GM19035 (cell line): Measurements from ENCODE around the gene SIPA1L3.
"Not testable (repeated sequence)": the region's sequence is repeated elsewhere in the genome, so short reads cannot be mapped to it uniquely, and the experiment has no call there.

Experiments
- ATAC-seq: cut with Tn5 transposase; IDR thresholded peaks from one replicate; pipeline ENCODE4 v1.9.1; 2021; ENCODE audit not compliant: unreplicated experiment

SIPA1L3 gene

DNA sequence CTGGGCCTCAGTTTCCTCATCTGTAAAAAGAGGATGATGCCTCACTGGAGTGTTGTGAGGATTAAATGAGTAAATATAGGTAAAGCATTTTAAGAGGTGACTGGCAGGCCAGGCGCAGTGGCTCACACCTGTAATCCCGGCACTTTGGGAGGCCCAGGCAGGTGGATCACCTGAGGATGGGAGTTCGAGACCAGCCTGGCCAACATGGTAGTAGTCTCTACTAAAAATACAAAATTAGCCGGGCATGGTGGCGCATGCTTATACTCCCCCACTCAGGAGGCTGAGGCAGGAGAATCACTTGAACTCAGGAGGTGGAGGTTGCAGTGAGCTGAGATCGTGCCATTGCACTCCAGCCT lies 317.8 kb downstream of the SIPA1L3 start:
- ATAC-seq = not testable (repeated sequence)

DNA sequence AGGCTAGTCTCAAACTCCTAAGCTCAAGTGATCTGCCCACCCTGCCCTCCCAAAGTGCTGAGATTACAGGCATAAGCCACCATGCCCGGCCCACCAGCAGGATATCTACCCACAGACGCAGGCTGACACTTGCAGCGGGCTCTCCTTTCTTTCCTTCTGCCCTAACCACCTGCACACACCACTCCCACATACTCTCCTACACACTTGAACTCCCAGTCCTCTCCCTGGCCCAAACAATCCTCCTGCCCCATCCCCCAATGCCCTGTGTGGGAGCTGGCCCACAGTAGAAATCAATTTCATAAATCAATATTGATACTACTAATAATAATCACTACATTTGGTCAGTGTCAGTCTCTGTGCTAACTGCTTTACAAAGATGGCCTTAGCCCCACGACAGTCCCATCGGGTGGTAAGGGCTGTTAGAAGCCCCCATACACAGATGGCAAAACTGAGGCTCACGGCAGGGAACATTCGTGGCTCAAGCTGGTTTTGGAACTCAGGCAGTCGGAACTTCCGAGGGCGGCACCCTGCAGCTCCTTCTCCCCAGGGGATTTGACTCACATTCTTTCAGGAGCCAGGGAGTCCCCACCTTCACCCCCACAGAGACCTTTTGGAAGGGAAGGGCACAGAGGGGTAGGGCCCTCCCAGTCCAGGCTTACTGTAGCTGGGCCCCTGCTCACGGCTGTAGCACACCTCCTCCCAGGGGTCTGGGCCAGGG lies 320.4 kb downstream of the SIPA1L3 start:
- ATAC-seq = no peak

- ATAC-seq = no peak
Observed at GRCh38 chr19:38228005-38228377, 321.0 kb downstream of the SIPA1L3 start.

GRCh38 chr19:38228491-38229439 lies 321.8 kb downstream of the SIPA1L3 start:
- ATAC-seq = no peak

DNA sequence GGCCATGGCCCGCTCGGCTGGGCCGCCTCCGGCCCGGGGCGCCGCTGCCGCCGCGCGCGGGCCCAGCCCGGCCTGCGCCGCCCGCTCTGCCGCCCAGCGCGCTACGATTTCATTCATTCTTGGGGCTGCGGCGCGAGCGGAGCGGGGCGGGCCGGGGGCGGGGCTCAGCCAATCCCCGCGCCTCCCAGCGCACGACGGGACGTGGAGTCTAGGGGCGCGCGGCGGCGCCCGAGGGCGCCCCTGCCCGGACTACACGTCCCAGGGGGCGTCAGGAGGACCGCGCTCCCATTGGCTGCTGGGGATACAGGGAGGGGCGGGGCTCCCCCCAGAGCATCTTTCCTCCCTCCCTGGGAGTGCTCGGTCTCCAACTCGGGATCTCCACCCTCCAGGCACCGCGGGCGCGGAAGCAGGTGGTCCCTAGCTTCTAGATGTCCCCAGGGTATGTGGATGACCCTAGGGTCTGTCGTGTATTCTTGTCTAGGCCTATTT lies 322.6 kb downstream of the SIPA1L3 start:
- ATAC-seq = no peak

DNA sequence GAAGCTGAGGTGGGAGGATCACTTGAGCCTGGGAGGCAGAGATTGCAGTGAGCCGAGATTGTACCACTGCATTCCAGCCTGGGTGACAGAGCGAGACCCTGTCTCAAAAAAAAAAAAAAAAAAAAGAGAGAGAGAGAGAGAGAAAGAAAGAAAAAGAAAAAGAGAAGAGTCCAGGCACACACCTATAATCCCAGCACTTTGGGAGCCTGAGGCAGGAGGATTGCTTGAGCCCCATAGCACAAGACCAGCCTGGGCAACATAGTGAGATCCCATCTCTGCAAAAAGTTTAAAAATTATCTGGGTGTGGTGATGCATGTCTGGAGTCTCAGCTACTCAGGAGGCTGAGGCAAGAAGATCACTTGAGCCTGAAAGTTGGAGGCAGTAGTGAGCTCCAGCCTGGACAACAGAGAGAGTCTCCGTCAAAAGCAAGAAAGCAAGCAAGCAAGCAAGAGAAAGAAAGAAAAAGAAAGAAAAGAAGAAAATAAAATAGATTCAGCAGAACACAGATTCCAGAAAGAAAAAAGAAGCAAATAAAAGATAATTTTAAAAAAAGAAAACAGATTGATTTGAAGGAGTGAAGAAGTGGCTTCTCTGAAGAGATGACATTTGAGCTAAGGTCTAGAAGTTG lies 323.6 kb downstream of the SIPA1L3 start:
- ATAC-seq = not testable (repeated sequence)

GRCh38 chr19:38231918-38232317 lies 324.9 kb downstream of the SIPA1L3 start:
- ATAC-seq = no peak

- ATAC-seq = no peak
Observed at GRCh38 chr19:38233740-38234251, 326.8 kb downstream of the SIPA1L3 start.

GRCh38 chr19:38234615-38235014 lies 327.6 kb downstream of the SIPA1L3 start:
- ATAC-seq = no peak

- ATAC-seq = no peak
Observed at GRCh38 chr19:38239816-38240215, 332.8 kb downstream of the SIPA1L3 start.

- no peak for ATAC-seq
Observed at GRCh38 chr19:38243279-38243673, 336.3 kb downstream of the SIPA1L3 start.

DNA sequence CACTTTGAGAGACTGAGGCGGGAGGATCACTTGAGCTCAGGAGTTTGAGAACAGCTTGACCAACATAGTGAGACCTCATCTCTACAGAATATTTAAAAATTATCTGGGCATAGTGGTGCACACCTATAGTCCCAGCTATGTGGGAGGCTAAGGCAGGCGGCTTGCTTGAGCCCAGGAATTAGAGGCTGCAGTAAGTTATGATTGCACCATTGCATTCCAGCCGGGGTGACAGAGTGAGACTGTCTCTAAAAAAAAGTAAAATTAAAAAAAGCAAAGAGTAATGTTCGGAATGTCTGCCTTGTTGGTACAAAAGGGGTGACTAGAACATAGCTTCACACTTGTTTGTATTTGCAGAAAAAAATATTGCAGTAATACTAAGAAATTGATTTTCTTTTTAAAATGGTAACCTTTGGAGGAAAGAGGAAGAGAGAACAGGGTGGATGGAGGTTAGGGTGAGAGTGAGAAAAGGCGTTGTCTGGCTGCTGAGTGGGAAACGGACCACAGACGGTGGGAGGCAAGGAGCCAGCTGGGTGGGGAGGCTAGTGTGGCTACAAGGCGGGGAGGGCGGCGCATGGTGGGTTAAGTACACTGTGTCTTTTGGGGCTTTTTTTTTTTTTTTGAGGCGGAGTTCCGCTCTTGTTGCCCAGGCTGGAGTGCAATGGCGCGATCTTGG lies 339.0 kb downstream of the SIPA1L3 start:
- ATAC-seq = no peak

GRCh38 chr19:38247126-38247525 lies 340.1 kb downstream of the SIPA1L3 start:
- ATAC-seq = no peak

DNA sequence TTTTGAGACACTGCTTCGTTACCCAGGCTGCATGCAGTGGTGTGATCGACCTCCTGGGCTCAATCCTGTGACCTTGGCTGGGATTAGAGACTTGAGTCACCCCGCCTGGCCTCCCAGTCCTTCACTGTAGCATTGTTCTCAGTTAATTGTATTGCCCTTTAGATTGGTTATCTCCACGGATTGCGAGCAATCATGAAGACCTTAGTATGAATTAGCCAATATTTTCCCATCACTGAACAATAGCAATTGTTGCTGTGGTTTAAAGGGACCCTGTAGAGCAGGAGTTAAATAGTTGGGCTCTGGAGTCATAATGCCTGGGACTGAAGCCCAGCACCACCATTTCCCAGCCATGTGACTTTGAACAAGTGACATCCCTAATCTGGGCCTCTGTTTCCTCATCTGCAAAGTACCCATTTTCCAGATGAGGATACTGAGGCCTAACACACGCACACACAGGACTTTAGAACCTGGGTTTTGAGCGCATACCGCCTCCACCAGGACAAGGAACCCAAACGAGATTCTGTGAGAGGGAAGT lies 340.8 kb downstream of the SIPA1L3 start:
- no peak for ATAC-seq

- ATAC-seq = no peak
Observed at GRCh38 chr19:38248421-38248820, 341.4 kb downstream of the SIPA1L3 start.

DNA sequence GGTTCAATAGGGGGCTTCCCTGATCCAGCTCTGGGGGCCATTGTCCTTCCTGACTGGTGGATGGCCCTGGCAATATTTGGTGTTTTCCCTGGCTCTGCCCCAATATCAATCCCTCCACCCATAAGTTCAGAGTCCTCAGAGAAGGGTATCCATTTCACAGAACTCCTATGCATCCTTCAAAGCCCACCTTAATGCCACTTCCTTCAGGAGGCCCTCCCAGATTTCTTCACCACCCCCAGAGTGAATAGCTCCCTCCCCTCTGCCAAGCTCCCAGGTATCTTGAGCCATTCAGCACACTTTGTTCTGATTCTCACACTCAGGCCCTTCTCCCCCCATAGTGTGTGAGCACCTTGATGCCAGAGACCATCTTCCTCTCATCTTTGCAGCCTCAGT lies 343.4 kb downstream of the SIPA1L3 start:
- ATAC-seq = no peak

GRCh38 chr19:38250821-38251563 lies 344.0 kb downstream of the SIPA1L3 start:
- no peak for ATAC-seq

DNA sequence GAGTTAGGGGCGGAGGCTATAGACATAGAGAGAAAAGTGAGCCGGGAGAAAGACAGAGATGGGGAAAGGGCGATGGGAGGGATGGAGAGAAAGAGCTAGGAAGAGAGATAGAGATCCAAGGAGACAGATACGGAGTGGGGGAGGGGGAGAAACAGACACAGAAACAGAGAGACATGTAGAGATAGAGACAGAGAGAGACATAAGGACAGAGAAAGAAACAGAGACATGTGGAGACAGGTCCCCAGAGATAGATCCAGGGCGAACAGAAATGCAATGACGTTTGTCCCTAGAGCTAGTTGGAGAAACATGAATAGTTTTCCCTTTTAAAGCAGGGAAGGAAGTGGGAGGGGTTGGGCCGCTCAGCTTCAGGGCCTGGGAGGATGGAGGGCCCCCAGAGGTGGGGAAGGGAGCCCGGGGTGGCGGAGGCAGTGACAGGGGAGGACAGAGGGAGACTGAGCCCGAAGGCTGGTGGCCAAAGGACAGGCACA lies 344.6 kb downstream of the SIPA1L3 start:
- no peak for ATAC-seq

DNA sequence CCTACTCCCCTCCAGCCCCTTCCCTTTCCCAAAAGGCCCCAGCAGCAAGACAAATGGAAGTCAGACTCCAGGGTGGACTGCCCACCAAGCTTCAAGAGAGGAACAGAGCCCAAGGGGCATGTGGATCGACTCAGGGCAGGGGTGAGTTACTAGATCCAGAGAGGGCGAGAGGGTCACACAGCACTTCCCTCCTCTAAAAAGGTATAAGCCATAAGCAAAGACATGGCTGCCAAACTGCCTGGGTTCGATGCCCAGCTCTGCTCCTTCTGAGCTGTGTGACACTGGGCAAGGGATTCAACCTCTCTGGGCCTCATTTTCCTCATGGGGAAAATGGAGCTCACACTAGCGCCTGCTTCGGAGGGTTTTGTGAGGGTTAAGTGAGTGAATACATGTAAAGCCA lies 345.4 kb downstream of the SIPA1L3 start:
- ATAC-seq = no peak
